ENCODE data around the gene C2orf92.

GRCh38 chr2:97733341-97734035 is 64.0 kb downstream of the C2orf92 start:
- no peak for TF ChIP-seq CTCF (IDR thresholded peaks at IDR 0.05)
- TF ChIP-seq KDM1A (IDR thresholded peaks at IDR 0.05; ENCODE audit: low read depth) = no peak
- TF ChIP-seq CEBPB (IDR thresholded peaks at IDR 0.05) = no peak
- no peak for TF ChIP-seq EP300 (IDR thresholded peaks at IDR 0.05)
- TF ChIP-seq RFX5 (IDR thresholded peaks at IDR 0.05) = no peak
- no peak for TF ChIP-seq POLR2A (IDR thresholded peaks at IDR 0.05; ENCODE audit: low read length)
- TF ChIP-seq ELK1 (IDR thresholded peaks at IDR 0.05; ENCODE audit: low read depth, low read length) = no peak
